HUES64 (cell line): Measurements from ENCODE around the gene SERTAD1.

Experiments
- H3K27ac ChIP-seq: 2 replicates; pipeline ENCODE4 v1.7.0; 2013; ENCODE audit warnings: low read depth, low read length, inconsistent platforms
- H3K27me3 ChIP-seq: 2 replicates; pipeline ENCODE4 v1.6.1; 2013; ENCODE audit warnings: mild to moderate bottlenecking, low read length; ENCODE audit not compliant: insufficient read depth
- H3K36me3 ChIP-seq: 2 replicates; pipeline ENCODE4 v1.6.1; 2013; ENCODE audit warnings: mild to moderate bottlenecking, low read length; ENCODE audit not compliant: insufficient read depth
- H3K4me1 ChIP-seq: 2 replicates; pipeline ENCODE4 v1.6.1; 2013; ENCODE audit warnings: mild to moderate bottlenecking, low read length, moderate library complexity; ENCODE audit not compliant: insufficient read depth
- H3K4me3 ChIP-seq: 2 replicates; pipeline ENCODE4 v1.5.1; 2013; ENCODE audit warnings: mild to moderate bottlenecking, low read length, moderate library complexity
- H3K9ac ChIP-seq: 2 replicates; pipeline ENCODE4 v1.6.1; 2013; ENCODE audit warnings: mild to moderate bottlenecking, low read depth, low read length
- H3K9me3 ChIP-seq: 2 replicates; pipeline ENCODE4 v1.6.1; 2013; ENCODE audit warnings: low read depth, low read length; ENCODE audit not compliant: insufficient read depth
- WGBS: fragments of 150-250, 120-280 bp; methylation state at CpG from one replicate; pipeline ENCODE4 v1.1.7; 2013; ENCODE audit warnings: missing lambda C conversion rate; 5-methylcytosine and 5-hydroxymethylcytosine counted together

The SERTAD1 gene

GRCh38 chr19:40396886-40397567, 28.8 kb downstream of the SERTAD1 start:
- Histone ChIP-seq H3K9ac (no peak overlapping the region), H3K36me3 (no peaks in the 10 kb centered on the region), H3K4me1 (no peaks in the 10 kb centered on the region), H3K4me3 (no peak overlapping the region), H3K9me3 (no peaks in the 10 kb centered on the region), H3K27me3 (no peaks in the 10 kb centered on the region), H3K27ac (no peak overlapping the region)
- WGBS, result 94% methylated on average over 20 of the region's 20 CpGs

- 92% methylated on average over 14 of the region's 14 CpGs for WGBS
- no peak overlapping the region for H3K9ac ChIP-seq
- no peaks in the 10 kb centered on the region for H3K9me3 ChIP-seq
- H3K4me1 ChIP-seq, result no peaks in the 10 kb centered on the region
- H3K36me3 ChIP-seq, result no peaks in the 10 kb centered on the region
- no peaks in the 10 kb centered on the region for H3K27me3 ChIP-seq
- H3K4me3 ChIP-seq, result no peak overlapping the region
- H3K27ac ChIP-seq, result no peak overlapping the region
Measured at GRCh38 chr19:40395956-40396355, 29.8 kb downstream of the SERTAD1 start.

- 84% methylated on average over 13 of the region's 13 CpGs for WGBS
- Histone ChIP-seq H3K9me3 (no peaks in the 10 kb centered on the region), H3K4me3 (no peak overlapping the region), H3K9ac (no peak overlapping the region), H3K27me3 (no peaks in the 10 kb centered on the region), H3K27ac (no peak overlapping the region), H3K36me3 (no peaks in the 10 kb centered on the region), H3K4me1 (no peaks in the 10 kb centered on the region; the same call in 1 of the 2 replicates)
Measured at GRCh38 chr19:40394816-40395210, 31.0 kb downstream of the SERTAD1 start.

- 93% methylated on average over 41 of the region's 41 CpGs for WGBS
- no peaks in the 10 kb centered on the region; the same call in 1 of the 2 replicates for H3K4me1 ChIP-seq
- H3K4me3 ChIP-seq, result no peak overlapping the region
- no peaks in the 10 kb centered on the region for H3K27me3 ChIP-seq
- H3K9ac ChIP-seq, result no peak overlapping the region
- no peaks in the 10 kb centered on the region for H3K9me3 ChIP-seq
- H3K27ac ChIP-seq, result no peak overlapping the region
- H3K36me3 ChIP-seq, result no peaks in the 10 kb centered on the region
Measured at GRCh38 chr19:40393894-40394815, 31.6 kb downstream of the SERTAD1 start.

- Histone ChIP-seq H3K27me3 (no peaks in the 10 kb centered on the region), H3K36me3 (no peaks in the 10 kb centered on the region), H3K4me3 (no peak overlapping the region), H3K9me3 (no peaks in the 10 kb centered on the region), H3K9ac (no peak overlapping the region), H3K4me1 (no peaks in the 10 kb centered on the region; the same call in 1 of the 2 replicates), H3K27ac (no peak overlapping the region)
- WGBS, result 84% methylated on average over 9 of the region's 9 CpGs
Measured at GRCh38 chr19:40392894-40393517, 32.8 kb downstream of the SERTAD1 start.

GRCh38 chr19:40392123-40392522, 33.7 kb downstream of the SERTAD1 start:
- Histone ChIP-seq H3K9me3 (no peaks in the 10 kb centered on the region), H3K27me3 (no peaks in the 10 kb centered on the region), H3K27ac (no peak overlapping the region), H3K36me3 (no peaks in the 10 kb centered on the region), H3K4me3 (no peak overlapping the region), H3K9ac (no peak overlapping the region), H3K4me1 (no peaks in the 10 kb centered on the region; the same call in 1 of the 2 replicates)
- WGBS, result 77% methylated on average over 7 of the region's 8 CpGs

GRCh38 chr19:40390084-40390742, 35.6 kb downstream of the SERTAD1 start, which contains the start of gene HIPK4:
TSS of gene HIPK4 (minus strand) at chr19:40390181. CDS start at chr19:40389902, 279 bp downstream.
- Histone ChIP-seq H3K27ac (no peak within 1 kb of the TSS), H3K9ac (no peak within 1 kb of the TSS), H3K36me3 (no peaks in the 10 kb centered on the region), H3K9me3 (no peaks in the 10 kb centered on the region), H3K4me1 (no peaks in the 10 kb centered on the region; the same call in 1 of the 2 replicates), H3K4me3 (no peak within 1 kb of the TSS), H3K27me3 (no peaks in the 10 kb centered on the region)
- WGBS, result 82% methylated on average over 10 of the region's 10 CpGs

GRCh38 chr19:40389404-40390083, 36.2 kb downstream of the SERTAD1 start:
- Histone ChIP-seq H3K27me3 (no peaks in the 10 kb centered on the region), H3K4me1 (no peaks in the 10 kb centered on the region; the same call in 1 of the 2 replicates), H3K9me3 (no peaks in the 10 kb centered on the region), H3K27ac (no peak overlapping the region), H3K36me3 (no peaks in the 10 kb centered on the region), H3K4me3 (no peak overlapping the region), H3K9ac (no peak overlapping the region)
- 95% methylated on average over 33 of the region's 33 CpGs for WGBS

GRCh38 chr19:40388481-40388880, 37.3 kb downstream of the SERTAD1 start:
- Histone ChIP-seq H3K9me3 (no peaks in the 10 kb centered on the region), H3K4me3 (no peak overlapping the region)
- 79% methylated on average over 3 of the region's 3 CpGs for WGBS

GRCh38 chr19:40387155-40387554, 38.6 kb downstream of the SERTAD1 start:
- no peak overlapping the region for H3K27ac ChIP-seq
- 91% methylated on average over 10 of the region's 10 CpGs for WGBS

More at GRCh38 chr19:40388481-40388880, 37.3 kb downstream of the SERTAD1 start:
- Histone ChIP-seq H3K27ac (no peak overlapping the region), H3K4me1 (no peaks in the 10 kb centered on the region; the same call in 1 of the 2 replicates), H3K9ac (no peak overlapping the region), H3K27me3 (no peaks in the 10 kb centered on the region), H3K36me3 (no peaks in the 10 kb centered on the region)

More at GRCh38 chr19:40387155-40387554, 38.6 kb downstream of the SERTAD1 start:
- no peak overlapping the region for H3K9ac ChIP-seq
- no peaks in the 10 kb centered on the region; the same call in 1 of the 2 replicates for H3K4me1 ChIP-seq
- H3K36me3 ChIP-seq, result no peaks in the 10 kb centered on the region
- H3K9me3 ChIP-seq, result no peaks in the 10 kb centered on the region
- no peaks in the 10 kb centered on the region for H3K27me3 ChIP-seq
- H3K4me3 ChIP-seq, result no peak overlapping the region
